GM21526 (cell line): ENCODE data around the gene SRSF7.
"Not testable (repeated sequence)": the region's sequence is repeated elsewhere in the genome, so short reads cannot be mapped to it uniquely, and the experiment has no call there.

Experiments
- ATAC-seq: cut with Tn5 transposase; IDR thresholded peaks from one replicate; pipeline ENCODE4 v1.9.1; 2021; ENCODE audit warnings: moderate library complexity; ENCODE audit not compliant: unreplicated experiment, low FRiP score

SRSF7 gene

GRCh38 chr2:38754506-38754905, 3.3 kb upstream of the SRSF7 start:
- no peak for ATAC-seq

GRCh38 chr2:38754049-38754448, 2.9 kb upstream of the SRSF7 start:
- ATAC-seq, result no peak

DNA sequence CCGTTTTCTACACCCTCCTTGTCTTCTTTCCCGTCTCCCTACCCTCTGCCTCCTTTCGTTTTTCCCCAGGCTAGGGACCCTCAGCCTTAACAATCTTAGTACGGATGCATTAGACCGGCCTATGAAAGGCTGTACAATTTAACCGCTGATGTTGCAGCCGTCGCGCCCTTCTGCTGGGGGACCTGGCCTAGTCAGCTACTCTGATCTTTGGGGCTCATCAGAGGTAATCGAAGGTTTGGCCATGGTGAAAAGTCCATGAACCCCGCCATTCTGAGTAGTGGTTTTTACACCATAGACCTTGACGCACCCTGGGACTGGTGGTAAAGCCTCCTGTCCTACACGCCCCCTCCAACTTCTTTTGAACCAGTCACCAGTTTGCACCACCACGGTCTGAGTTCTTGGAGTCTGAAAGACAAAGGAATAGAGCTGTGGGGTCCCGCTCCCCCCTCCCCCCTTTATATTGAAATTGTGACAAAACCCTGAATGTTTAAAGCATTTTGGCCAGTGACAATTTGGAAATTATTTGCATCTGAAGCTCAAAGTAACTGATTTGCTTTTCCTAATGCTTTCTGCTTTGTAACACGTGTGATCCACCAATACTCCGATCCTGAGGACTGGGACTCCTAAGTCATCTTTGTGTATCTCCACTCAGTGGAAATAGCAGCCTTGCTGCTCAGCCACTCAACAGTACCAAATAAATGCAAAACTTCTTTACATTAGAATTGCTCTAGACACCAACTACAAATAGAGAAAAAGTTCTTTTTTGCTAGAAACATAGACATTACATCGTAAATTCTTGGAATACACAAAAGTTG, 642 bp upstream of the SRSF7 start:
- peak; percentile 35 for ATAC-seq

- ATAC-seq, result peak; percentile 35
Measured at GRCh38 chr2:38750011-38750890, 910 bp downstream of the SRSF7 start.

DNA sequence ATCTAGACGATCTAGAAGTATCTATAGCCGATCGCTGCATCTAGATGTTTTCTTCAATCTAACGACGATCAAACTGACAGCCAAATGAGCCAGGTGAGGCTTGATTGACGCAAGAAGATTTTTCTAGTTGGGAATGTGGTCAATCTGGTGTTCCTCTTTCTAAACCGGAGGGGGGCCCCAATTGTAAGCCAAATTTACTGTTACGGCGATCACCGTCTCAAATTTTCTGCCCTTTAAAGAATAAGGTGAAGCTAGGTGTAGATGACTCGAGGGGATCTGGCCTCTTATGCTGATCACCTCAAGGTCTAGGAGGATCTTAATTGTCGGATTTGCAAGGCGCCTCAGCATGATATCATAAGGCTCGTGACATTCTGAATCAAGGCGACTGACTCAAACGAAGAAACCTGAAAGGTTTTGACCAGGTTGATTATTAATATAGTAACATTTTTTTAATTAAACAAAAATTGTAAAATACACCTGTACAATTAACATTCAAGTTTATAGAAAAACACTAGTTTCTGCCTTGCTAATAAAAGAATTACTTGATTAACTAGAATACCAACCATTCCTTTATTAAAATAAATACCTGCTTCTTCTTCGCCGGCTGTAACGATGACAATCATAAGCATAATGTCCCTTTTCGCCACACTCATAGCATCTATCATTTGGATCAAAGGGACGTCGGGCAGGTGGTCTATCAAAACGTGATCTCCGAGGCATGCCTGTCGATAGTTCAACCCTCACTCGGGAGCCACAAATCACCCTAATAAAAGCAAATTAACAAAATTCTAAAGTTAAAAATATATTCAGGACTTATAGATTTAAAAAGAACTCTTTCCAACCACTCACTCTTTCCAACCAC, 2.0 kb downstream of the SRSF7 start:
- no peak for ATAC-seq

DNA sequence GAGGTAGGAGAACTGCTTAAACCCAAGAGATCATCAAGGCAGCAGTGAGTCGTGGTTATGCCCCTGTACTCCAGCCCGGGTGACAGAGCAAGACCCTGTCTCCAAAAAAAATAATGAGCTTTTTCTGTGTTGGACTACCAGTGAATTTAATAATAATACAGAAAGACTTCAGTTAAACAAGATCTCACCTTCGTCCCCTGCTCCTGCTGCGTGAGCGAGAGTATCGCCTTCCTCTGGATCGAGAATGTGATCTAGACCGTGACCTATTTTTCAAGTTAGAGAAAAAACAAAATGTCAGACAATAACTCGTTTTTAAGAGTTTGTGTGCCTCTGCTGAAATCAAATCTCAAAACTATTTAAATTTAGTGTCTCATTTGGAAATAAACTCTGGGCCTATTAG, 2.8 kb downstream of the SRSF7 start:
- no peak for ATAC-seq

DNA sequence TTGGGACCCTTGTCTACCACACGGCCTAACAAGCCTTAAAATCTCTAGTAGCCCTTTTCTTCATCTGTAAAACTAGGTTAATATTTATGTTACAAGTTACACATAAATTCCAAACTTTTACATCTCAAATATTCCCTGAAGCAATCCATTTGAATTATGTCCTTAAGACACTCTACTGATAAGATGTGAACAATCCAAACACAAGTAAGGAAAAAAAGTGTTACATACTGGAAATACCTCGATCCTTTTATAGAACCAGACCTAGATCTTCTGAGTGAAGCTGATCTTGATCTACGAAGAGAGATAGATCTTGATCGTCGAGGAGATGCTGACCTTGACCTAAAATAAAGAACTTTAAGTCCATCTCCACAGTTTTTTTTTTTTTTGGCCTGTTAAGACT, 3.3 kb downstream of the SRSF7 start:
- ATAC-seq, result no peak

DNA sequence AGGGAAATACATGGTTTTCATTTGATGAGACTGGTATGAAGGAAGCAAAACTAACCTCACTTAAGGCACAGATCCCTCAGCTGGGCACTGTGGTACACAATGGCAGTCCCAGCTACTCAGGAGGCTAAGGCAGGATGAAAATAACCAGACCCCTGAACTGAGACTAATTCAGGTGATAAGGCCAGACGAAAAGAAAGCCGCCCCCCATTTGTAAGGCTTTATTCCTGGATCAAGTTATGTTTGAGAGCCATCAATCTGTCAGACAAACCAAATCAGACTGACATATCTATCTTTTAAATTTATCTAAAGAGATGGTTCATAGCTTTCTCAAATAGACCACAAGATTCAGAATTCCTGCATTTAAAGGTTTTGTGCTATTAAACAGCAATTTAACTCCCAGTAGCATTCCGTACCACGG, 4.1 kb downstream of the SRSF7 start:
- ATAC-seq, result no peak

GRCh38 chr2:38745267-38745666, 5.9 kb downstream of the SRSF7 start:
- ATAC-seq, result no peak

DNA sequence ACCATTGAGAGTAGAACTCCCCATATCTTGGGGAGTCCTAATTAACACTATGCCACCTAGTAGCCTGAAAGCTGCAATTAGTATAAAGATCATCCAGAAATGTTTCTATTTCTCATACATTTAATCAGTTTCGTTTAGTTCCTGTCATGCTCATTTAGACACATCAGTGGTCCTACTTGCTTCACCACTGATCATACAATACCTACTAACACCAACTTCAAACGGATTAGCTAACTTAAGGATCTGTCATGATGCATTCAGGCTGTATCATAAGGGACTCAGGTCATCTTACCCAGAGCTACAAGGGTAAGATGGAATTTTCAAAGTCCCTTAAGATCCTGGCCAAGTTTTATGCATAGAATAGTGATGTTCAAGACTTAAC, 6.8 kb downstream of the SRSF7 start:
- ATAC-seq, result no peak

DNA sequence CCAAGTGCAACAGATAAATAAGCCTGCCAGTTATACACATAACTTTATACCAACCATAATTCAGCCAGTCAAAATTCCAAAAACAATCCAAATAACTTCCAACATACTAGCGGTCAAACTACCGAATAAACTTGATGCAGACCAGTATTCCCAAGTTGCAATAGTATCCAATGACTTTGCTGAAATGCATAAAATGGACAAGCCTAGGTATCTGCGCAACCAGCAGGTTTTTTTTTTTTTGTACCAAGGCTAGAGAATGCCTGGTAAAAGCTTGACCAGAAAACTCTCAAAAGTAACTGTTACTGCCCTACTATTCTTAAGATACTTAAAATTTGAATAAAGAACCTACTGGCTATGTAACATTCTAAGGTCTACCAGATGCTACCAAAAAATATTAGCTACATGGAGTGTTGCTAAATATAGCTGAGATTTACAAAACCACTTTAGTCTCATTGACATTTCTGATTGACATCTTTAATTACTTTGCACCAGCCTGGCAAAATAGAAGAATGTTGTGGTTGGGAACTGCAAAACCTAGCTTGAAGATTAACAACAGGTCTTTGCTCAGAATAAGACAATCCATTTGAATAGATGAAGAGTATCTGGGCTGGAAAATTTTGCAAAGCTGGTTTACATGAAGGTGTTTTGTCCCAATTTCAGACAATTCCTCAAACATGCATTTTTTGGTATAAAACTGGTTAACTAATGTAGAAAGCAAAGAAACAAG, 7.3 kb downstream of the SRSF7 start:
- ATAC-seq, result no peak

- ATAC-seq, result no peak
Measured at GRCh38 chr2:38742797-38743559, 8.2 kb downstream of the SRSF7 start.

DNA sequence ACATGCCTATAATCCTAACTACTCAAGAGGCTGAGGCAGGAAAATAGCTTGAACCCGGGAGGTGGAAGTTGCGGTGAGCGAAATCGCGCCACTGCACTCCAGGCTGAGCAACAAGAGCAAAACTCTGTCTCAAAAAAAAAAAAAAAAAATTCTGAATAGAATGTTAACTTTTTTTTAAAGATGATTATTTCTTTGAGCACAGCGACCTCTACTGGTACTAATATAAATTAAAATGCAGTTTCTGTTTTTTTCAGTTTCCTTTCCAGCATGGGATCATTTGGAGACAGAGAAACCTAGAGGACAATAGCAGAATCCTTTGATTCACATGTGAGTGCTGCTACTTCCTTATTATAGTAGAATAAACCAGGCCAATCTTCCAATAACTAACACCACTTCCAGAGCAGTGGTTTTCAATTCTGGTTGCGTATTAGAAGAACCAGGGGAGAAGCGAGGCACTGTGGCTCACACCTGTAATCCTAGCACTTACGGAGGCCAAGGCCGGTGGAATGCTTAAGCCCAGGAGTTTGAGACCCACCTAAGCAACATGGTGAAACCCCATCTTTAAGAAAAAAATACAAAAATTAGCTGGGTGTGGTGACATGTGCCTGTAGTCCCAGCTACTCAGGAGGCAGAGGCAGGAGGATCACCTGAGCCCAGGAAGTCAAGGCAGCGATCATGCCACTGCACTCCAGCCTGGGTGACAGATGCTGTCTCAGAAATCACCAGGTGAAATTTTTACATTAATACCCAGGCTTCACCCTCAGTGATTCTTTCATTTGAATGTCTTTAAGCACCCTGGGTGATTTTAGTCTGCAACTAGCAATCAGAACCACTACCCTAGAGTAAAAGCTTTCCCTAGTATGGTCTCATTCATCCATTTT, 10.1 kb downstream of the SRSF7 start:
- no peak for ATAC-seq

DNA sequence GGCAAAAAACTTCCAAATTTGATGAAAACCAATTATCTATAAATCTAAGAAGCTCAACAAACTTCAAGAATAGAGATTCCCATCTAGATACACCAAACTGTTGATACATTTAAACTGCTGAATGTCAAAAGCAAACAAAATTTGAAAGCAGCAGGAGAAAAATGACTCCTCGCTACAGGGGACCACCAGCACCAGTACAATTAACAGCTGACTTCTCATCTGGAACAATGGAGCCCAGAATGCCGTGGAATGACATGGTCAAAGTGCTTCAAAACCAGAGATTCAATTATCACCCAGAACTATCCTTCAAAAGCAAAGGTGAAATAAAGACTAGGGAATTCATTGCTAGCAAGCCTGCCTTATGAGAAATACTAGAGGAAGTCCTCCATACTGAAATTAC, 11.6 kb downstream of the SRSF7 start:
- no peak for ATAC-seq

- no peak for ATAC-seq
Measured at GRCh38 chr2:38737925-38738324, 13.2 kb downstream of the SRSF7 start.

DNA sequence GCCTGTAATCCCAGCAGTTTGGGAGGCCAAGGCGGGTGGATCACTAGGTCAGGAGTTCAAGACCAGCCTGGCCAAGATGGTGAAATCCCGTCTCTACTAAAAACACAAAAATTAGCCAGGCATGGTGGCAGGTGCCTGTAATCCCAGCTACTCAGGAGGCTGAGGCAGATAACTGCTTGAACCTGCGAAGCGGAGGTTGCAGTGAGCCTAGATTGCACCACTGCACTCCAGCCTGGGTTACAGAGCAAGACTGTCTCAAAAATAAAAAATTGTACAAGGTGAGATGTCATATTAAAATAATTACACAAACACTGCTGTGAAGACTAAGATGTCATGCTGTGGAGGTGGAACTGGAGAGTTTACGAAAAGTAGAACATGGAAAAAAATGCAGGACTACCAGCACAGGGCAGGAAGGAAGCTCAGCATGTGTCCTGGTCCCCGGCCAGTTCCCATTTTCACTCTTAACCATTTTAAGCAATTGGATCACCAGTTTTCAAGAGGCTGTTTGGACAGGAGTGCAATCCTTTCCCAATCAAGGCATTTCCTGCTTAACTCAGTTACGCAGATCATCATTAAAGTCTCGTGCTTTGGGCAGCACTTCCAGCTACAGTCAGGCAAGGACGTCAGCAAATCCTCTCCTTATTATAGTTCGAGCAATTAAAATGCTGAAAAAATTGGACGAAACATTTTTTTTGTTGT, 14.0 kb downstream of the SRSF7 start:
- not testable (repeated sequence) for ATAC-seq

DNA sequence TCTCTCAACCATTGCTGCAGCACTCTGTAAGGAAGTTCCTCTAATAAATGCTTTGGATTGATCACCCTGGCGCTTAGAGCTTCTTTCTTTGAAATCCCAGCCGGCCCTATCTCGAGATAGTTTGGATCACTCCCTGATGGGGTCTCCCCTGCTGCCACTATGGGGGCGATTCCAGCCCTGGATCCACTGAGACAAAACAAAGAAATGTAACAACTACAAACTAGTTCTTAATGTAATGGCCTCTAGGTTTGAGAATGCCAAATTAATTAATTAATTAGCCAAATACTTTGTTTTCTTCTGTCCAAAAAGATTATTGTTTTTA, 15.2 kb downstream of the SRSF7 start:
- no peak for ATAC-seq
